HepG2 (cell line): ENCODE measurements around the gene BMERB1.

Experiments used
- CTCF ChIP-seq: sonication (generic); formaldehyde crosslinking; IDR thresholded peaks from 2 replicates; pipeline ENCODE4 v1.5.0; 2020; ENCODE audit warnings: mild to moderate bottlenecking, missing genetic modification reagents, moderate library complexity
- ISX ChIP-seq: sonication (generic); formaldehyde crosslinking; conservative IDR thresholded peaks from 2 replicates; pipeline ENCODE4 v1.5.0; 2020; ENCODE audit warnings: missing genetic modification reagents

GRCh38 chr16:15621456-15621855 lies 187.1 kb downstream of the BMERB1 start:
- TF ChIP-seq CTCF (CRISPR knock-in tag) (no peak), ISX (CRISPR knock-in tag) (no peak)
